ENCODE measurements around the gene ZNF497. TPM values are rescaled to one million over a fixed set of nuclear protein-coding genes. Genes with fewer than 3 reads are reported as not detected.
"Not testable (repeated sequence)": the region's sequence is repeated elsewhere in the genome, so short reads cannot be mapped to it uniquely, and the experiment has no call there.

ZNF497 gene
- total RNA-seq, 2 donors from 2014 or later = 0.14 to 0.69 TPM

- peak; percentile 58 for DNase-seq (ENCODE audit: low spot score)
- intact Hi-C loops (cut with DNase I) = no loop called here
These were observed 9.5 kb downstream of the ZNF497 start, which contains the start of gene A1BG for GRCh38 chr19:58352760-58353671. TSS of gene A1BG (minus strand) at chr19:58353492. CDS start at chr19:58353437, 55 bp downstream.

- intact Hi-C loops (cut with DNase I) = no loop called here
- peak; percentile 62 for DNase-seq (ENCODE audit: low spot score)
These were observed 10.4 kb downstream of the ZNF497 start for GRCh38 chr19:58351990-58352755.

GRCh38 chr19:58351558-58351878 is 11.0 kb downstream of the ZNF497 start:
- no peak for DNase-seq (ENCODE audit: low spot score)
- intact Hi-C loops (cut with DNase I) = no loop called here

- intact Hi-C loops (cut with DNase I) = no loop called here
- DNase-seq (ENCODE audit: low spot score) = peak; percentile 75
These were observed 11.5 kb downstream of the ZNF497 start for GRCh38 chr19:58350871-58351557.

DNA sequence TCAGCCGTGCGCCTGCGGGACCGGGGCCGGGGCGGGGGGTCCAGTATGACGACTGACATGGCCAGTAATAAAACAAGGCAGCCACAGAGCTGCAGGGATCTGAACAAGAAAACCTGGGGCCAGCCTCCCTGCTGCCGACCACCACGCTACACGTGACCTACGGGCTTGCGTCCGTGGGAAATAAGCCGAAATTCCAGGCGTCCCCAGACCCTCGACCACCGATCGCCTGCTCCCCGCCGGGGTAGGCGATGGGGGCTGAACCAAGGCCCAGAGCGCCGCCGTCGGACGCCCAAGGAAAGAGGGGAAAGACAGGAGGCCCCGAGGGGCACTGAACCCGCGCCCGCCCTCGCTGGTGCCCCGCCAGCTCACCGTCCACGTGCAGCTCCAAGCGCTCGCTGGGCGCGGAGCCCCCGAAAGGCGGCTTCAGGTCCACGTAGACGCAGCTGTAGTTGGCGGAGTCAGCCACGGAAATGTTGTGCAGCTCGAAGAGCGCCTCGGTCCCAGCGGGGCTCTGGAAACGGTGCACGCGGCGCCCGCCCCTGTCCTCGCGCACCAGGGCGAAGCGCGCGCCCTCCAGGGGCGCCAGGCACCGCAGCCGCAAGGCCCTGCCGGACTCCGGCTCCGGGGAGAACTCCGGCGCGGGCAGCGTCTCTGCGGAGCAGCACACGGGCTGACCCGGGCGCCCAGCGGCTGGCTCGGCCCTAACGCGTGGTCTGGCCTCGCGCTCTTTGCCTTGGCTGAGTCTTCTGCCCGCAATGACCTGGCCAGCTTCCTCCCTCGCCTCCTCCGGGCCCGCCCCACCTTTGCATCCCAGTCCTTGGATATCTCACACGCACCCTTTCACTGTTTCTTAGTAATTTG is 12.3 kb downstream of the ZNF497 start:
- DNase-seq (ENCODE audit: low spot score) = peak; percentile 81

DNA sequence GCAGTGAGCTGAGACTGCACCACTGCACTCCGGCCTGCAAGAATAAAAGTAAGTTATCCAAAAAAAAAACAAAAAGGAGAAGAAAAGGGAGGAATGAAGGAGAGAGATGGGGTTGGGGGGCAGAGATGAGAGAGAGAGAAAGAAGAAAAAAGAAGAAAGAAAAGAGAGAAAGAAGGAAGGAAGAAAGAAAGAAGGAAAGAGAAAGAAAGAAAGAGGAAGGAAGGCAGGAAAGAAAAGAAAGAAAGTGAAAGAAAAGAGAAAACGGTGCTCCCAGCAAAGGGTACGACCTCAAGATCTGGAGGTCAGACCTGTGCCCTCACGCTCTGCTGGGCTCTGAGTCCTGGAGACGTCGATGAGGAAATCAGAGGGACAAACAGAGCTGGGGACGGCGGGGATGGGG is 13.0 kb downstream of the ZNF497 start:
- DNase-seq (ENCODE audit: low spot score) = no peak
- intact Hi-C loops (cut with DNase I) = no loop called here

More for the DNA sequence above, 12.3 kb downstream of the ZNF497 start:
- intact Hi-C loops (cut with DNase I) = no loop called here

- DNase-seq (ENCODE audit: low spot score); intact Hi-C loops (cut with DNase I): not testable (repeated sequence)
These were observed 14.5 kb downstream of the ZNF497 start for GRCh38 chr19:58348080-58348479.

DNA sequence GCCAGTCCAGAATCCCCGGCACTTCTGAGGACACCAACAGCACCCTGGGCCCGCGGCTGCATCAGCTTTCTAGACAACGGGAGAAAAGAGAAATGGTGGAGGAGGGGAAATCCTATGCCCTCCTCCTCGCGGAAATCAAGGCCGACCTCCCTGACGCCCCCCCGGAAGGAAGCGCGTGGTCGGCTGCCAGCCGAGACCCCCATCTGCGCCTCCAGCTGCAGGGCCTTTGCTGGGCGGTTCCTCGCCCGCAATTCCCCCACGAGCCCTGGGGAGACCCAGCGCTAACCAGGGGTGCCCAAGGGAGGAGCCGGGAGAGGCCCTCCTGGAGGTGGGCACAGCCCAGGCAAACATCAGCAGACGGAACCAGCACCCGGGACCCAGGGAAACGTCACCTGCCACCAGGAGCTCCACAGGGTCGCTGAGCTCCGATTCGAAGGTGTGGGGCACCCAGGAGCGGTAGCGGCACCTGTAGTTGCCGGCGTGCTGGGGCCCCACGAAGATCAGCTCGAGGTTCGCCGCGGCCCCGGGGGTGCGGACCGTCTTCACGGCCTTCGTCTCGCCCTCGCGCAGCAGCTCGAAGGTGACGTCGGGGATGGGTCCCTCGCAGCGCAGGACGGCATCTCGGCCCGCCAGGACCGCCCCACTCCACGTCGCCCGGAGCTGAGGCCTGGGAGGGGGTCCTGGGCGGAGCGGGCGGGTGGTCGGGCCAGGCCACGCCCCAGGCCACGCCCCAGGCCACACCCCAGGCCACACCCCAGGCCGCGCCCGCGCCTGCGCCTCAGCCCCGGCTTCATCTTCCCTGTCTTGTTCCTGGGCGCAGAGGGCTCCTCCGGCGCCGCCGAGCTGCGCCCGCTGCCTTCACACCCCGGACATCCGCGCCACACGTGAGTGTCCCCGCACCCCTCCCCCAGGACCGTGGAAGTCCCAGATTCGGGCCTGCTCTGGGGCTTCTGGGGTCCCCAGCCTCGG is 15.3 kb downstream of the ZNF497 start:
- peak; percentile 90 for DNase-seq (ENCODE audit: low spot score)
- intact Hi-C loops (cut with DNase I) = no loop called here

DNA sequence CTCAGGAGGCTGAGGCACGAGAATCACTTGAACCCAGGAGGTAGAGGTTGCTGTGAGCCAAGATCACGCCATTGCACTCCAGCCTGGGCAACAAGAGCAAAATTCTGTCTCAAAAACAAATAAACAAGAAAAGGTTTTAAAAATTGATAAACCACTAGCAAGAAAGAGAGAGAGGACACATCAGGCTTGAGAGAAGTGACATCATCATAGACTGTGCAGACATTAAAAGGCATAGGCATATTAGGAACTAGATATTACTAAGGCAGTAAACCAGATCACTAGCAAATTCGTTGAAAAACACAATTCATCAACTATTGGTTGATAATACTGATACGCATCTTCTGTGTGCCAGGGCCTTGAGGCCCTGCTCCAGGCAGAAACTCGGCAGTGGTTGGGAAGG is 17.0 kb downstream of the ZNF497 start:
- DNase-seq (ENCODE audit: low spot score) = no peak
- intact Hi-C loops (cut with DNase I) = no loop called here

DNA sequence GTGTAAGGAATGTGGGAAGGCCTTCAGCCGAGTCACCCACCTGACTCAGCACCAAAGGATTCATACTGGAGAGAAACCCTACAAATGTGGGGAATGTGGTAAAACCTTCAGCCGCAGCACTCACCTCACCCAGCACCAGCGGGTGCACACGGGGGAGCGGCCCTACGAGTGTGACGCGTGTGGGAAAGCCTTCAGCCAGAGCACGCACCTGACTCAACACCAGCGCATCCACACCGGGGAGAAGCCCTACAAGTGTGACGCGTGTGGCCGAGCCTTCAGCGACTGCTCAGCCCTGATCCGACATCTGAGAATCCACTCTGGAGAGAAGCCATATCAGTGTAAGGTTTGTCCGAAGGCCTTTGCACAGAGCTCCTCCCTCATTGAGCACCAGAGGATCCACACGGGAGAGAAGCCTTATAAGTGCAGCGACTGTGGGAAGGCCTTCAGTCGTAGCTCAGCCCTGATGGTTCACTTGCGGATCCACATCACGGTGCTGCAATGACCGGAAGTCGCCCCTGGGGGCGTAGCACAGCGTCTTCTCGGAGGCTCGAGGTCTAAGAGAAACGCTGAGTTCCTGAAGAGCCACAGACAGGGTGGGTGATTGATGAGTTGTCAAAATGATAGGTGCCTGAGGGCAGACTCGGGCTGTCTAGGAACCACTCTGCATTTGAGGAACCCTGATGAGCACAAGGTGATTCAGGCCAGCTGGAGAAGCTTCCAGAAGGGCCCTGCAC is 23.6 kb downstream of the ZNF497 start:
- DNase-seq (ENCODE audit: low spot score) = peak; percentile 75
- intact Hi-C loops (cut with DNase I) = no loop called here

GRCh38 chr19:58338336-58338735 is 24.2 kb downstream of the ZNF497 start:
- intact Hi-C loops (cut with DNase I) = no loop called here
- DNase-seq (ENCODE audit: low spot score) = no peak

DNA sequence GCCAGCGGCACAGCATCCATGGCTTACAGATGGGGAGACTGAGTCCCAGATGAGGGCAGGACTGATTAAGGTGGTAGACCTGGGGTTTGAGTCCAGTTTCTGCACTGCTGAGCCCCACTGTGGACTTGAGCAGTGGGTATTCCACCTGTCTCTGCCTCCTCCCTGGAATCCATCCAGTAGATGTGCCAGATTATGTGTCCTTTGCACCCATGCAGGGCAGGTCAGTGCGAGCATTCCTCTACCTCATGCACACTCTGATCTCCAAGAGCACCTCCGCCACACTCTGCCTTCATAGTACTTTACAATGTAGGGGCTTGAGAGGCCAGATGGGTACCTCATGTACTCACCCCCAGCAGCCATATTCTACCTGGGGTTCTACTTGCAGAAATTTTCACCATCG is 25.7 kb downstream of the ZNF497 start:
- intact Hi-C loops (cut with DNase I) = no loop called here
- DNase-seq (ENCODE audit: low spot score) = no peak

- intact Hi-C loops (cut with DNase I) = no loop called here
- no peak for DNase-seq (ENCODE audit: low spot score)
These were observed 26.3 kb downstream of the ZNF497 start for GRCh38 chr19:58336216-58336615.

- intact Hi-C loops (cut with DNase I) = no loop called here
- no peak for DNase-seq (ENCODE audit: low spot score)
These were observed 26.9 kb downstream of the ZNF497 start for GRCh38 chr19:58335630-58336029.

GRCh38 chr19:58334691-58335249 is 27.8 kb downstream of the ZNF497 start:
- intact Hi-C loops (cut with DNase I) = no loop called here
- DNase-seq (ENCODE audit: low spot score) = peak; percentile 73

- intact Hi-C loops (cut with DNase I) = no loop called here
These were observed 29.9 kb downstream of the ZNF497 start for GRCh38 chr19:58332697-58333096.

GRCh38 chr19:58330458-58330857 is 32.1 kb downstream of the ZNF497 start:
- DNase-seq (ENCODE audit: low spot score) = no peak

More at GRCh38 chr19:58332697-58333096, 29.9 kb downstream of the ZNF497 start:
- DNase-seq (ENCODE audit: low spot score) = no peak

More at GRCh38 chr19:58330458-58330857, 32.1 kb downstream of the ZNF497 start:
- intact Hi-C loops (cut with DNase I) = no loop called here

Data from posterior vena cava (tissue), 2 donors.